Chondrocyte (in vitro differentiated cells): ENCODE results near the gene UBASH3B. TPM values are rescaled to one million over a fixed set of nuclear protein-coding genes. Genes with fewer than 3 reads are reported as not detected.

Experiments used
- DNase-seq: peaks from one replicate; pipeline ENCODE4 v3.0.0; 2021; ENCODE audit warnings: mixed read lengths, low spot score
- H3K27ac Mint-ChIP-seq: one replicate; pipeline ENCODE4 v1.8.0; 2021; ENCODE audit warnings: mild to moderate bottlenecking, moderate library complexity, mixed read lengths; ENCODE audit not compliant: unreplicated experiment
- H3K27me3 Mint-ChIP-seq: 2 replicates; pipeline ENCODE4 v1.8.0; 2021; ENCODE audit warnings: low read depth, mixed read lengths
- H3K36me3 Mint-ChIP-seq: 2 replicates; pipeline ENCODE4 v1.8.0; 2021; ENCODE audit warnings: low read depth, mixed read lengths
- H3K4me1 Mint-ChIP-seq: 2 replicates; pipeline ENCODE4 v1.8.0; 2021; ENCODE audit warnings: low read depth, mild to moderate bottlenecking, mixed read lengths
- H3K4me3 Mint-ChIP-seq: one replicate; pipeline ENCODE4 v1.8.0; 2021; ENCODE audit warnings: mild to moderate bottlenecking, moderate library complexity, mixed read lengths; ENCODE audit not compliant: unreplicated experiment
- H3K9me3 Mint-ChIP-seq: 2 replicates; pipeline ENCODE4 v1.8.0; 2021; ENCODE audit warnings: low read depth, mixed read lengths
- total RNA-seq: library from RNA; stranded (reverse); gene quantifications from 3 replicates; pipeline ENCODE4 v1.2.1, GENCODE V29; 2021
- TF ChIP-seq, protein P1 (sequence below): fragments of 200-600 bp; sonication (generic); IDR thresholded peaks from 2 replicates; pipeline ENCODE4 v1.5.0; 2021; ENCODE audit warnings: antibody characterized with exemption, mild to moderate bottlenecking, moderate library complexity

Gene UBASH3B
- total RNA-seq, 1 donor from 2014 or later = 14.4 TPM

DNA sequence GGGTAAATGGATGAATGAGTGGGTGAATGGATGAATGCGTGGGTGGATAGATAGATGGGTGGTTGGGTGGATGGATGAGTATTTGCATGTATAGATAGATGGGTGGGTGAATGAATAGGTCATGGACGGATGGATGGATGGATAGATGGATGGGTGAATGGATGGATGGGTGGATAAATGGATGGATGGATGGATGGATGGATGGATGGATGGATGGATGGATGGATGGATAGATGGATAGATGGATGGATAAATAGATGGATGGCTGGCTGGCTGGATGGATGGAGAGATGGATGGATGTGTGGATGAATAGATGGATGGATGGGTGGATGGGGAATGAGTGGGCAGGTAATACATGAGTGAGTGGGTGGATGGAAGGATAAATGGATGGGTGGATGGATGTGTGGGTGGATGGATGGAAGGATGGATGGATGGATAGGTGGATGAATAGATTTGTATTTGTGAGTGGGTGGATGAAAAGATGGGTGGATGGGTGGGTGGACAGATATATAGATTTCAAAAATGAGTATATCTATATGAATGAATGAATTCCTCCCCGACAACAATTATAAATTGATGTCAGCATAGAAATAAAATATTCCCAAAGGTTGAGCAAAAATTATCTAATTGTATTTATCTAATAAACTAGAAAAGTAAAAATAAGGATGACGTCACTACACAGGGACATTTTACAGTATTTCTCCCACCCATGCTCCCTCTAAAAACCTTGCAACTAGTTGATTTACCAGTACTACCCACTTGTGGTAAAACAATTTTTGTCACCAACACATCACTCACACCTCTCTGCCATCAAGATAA lies 182.2 kb downstream of the UBASH3B start:
- TF ChIP-seq, protein P1, sequence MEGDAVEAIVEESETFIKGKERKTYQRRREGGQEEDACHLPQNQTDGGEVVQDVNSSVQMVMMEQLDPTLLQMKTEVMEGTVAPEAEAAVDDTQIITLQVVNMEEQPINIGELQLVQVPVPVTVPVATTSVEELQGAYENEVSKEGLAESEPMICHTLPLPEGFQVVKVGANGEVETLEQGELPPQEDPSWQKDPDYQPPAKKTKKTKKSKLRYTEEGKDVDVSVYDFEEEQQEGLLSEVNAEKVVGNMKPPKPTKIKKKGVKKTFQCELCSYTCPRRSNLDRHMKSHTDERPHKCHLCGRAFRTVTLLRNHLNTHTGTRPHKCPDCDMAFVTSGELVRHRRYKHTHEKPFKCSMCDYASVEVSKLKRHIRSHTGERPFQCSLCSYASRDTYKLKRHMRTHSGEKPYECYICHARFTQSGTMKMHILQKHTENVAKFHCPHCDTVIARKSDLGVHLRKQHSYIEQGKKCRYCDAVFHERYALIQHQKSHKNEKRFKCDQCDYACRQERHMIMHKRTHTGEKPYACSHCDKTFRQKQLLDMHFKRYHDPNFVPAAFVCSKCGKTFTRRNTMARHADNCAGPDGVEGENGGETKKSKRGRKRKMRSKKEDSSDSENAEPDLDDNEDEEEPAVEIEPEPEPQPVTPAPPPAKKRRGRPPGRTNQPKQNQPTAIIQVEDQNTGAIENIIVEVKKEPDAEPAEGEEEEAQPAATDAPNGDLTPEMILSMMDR = no peak
- no peak for DNase-seq
- H3K27me3 Mint-ChIP-seq = no peaks in the 10 kb centered on the region
- H3K4me1 Mint-ChIP-seq = no peaks in the 10 kb centered on the region
- H3K36me3 Mint-ChIP-seq = no peaks in the 10 kb centered on the region
- H3K9me3 Mint-ChIP-seq = peaks cover 3% of the 10 kb centered on the region
- H3K4me3 Mint-ChIP-seq = no peak overlapping the region
- H3K27ac Mint-ChIP-seq = no peak overlapping the region

GRCh38 chr11:122843281-122844141 lies 188.0 kb downstream of the UBASH3B start:
- H3K4me1 Mint-ChIP-seq = no peaks in the 10 kb centered on the region
- no peak for DNase-seq
- peaks cover 3% of the 10 kb centered on the region for H3K9me3 Mint-ChIP-seq
- H3K4me3 Mint-ChIP-seq = no peak overlapping the region
- H3K36me3 Mint-ChIP-seq = no peaks in the 10 kb centered on the region
- TF ChIP-seq, protein P1 = no peak
- no peaks in the 10 kb centered on the region for H3K27me3 Mint-ChIP-seq
- H3K27ac Mint-ChIP-seq = no peak overlapping the region

DNA sequence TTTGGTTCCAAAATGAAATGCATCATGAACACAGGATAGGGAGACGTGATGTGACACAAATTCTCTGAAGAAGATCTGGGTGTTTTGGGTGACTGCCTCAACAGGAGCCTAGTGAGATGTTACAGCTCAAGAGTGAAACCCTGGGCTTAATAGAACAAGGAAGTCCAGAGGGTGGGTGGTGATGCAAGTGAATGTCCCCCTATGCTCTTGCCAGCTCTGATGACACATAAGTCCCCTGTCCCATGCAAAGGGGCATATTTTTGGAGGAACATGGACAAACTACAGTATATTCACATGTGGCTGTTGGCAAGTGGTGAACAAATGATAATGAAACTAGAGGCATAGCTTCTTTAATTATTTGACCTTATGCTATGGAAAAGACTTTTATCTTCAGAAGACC lies 191.9 kb downstream of the UBASH3B start:
- Mint-ChIP-seq H3K27ac (no peak overlapping the region), H3K4me1 (peaks cover 13% of the 10 kb centered on the region), H3K9me3 (no peaks in the 10 kb centered on the region), H3K27me3 (no peaks in the 10 kb centered on the region), H3K4me3 (no peak overlapping the region), H3K36me3 (no peaks in the 10 kb centered on the region)
- DNase-seq = no peak
- TF ChIP-seq, protein P1 = no peak

DNA sequence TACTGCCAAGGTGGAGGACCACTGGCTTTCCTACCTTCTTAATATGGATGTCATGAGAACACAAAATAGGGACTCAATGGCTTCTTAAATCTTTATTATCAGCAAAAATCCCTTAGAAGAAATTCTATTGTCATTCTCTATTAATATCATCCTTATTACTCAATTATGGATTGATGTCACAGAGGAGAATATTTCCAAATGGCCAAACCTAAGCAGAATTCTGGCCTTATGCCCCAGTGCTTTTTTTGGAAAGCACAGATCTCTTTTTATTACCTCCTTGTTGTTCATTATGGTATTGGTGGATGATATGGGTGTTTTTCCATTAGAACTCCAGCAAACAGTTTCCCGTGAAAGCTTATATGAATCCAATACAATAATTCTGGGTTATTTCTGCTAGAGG lies 192.7 kb downstream of the UBASH3B start:
- H3K9me3 Mint-ChIP-seq = no peaks in the 10 kb centered on the region
- TF ChIP-seq, protein P1 = no peak
- H3K36me3 Mint-ChIP-seq = no peaks in the 10 kb centered on the region
- no peak for DNase-seq
- no peaks in the 10 kb centered on the region for H3K27me3 Mint-ChIP-seq
- no peak overlapping the region for H3K27ac Mint-ChIP-seq
- H3K4me1 Mint-ChIP-seq = peaks cover 17% of the 10 kb centered on the region
- no peak overlapping the region for H3K4me3 Mint-ChIP-seq

- Mint-ChIP-seq H3K27me3 (no peaks in the 10 kb centered on the region), H3K36me3 (no peaks in the 10 kb centered on the region), H3K9me3 (no peaks in the 10 kb centered on the region), H3K4me1 (peaks cover 19% of the 10 kb centered on the region), H3K4me3 (peak overlapping the region; percentile 1), H3K27ac (peak overlapping the region; percentile 67)
- TF ChIP-seq, protein P1 = peak; percentile 51
- DNase-seq = no peak
These were observed 194.6 kb downstream of the UBASH3B start for GRCh38 chr11:122850076-122850631.
